GM18505 (cell line): ENCODE data around the gene REEP5.
"Not testable (repeated sequence)": the region's sequence is repeated elsewhere in the genome, so short reads cannot be mapped to it uniquely, and the experiment has no call there.

Experiments
- ATAC-seq: cut with Tn5 transposase; IDR thresholded peaks from one replicate; pipeline ENCODE4 v1.9.1; 2021; ENCODE audit not compliant: unreplicated experiment
- POLR2A ChIP-seq: IDR thresholded peaks from 4 replicates; pipeline ENCODE4 v1.6.1; 2011; ENCODE audit warnings: borderline replicate concordance; ENCODE audit not compliant: insufficient read depth, insufficient read length; ENCODE audit errors: extremely low read depth

Gene REEP5

DNA sequence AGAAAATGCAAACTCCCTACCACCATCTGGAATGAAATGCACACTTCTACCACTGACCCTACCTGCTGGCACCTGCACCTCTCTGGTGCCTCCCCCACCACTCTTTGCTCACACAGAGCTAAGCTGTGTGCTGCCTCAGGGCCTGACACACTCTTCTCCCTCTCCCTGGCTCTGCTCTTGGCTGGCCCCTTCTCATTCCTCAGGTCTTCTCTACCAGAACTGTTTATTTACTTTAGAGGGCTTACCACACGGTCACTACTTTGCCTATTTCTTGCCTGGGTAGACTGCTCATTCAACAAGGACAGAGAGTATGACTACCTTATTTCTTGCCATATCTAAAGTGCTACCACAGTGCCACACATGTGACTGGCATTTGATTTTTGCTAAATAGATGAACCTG lies 3.3 kb downstream of the REEP5 start:
- no peak for TF ChIP-seq POLR2A
- no peak for ATAC-seq

DNA sequence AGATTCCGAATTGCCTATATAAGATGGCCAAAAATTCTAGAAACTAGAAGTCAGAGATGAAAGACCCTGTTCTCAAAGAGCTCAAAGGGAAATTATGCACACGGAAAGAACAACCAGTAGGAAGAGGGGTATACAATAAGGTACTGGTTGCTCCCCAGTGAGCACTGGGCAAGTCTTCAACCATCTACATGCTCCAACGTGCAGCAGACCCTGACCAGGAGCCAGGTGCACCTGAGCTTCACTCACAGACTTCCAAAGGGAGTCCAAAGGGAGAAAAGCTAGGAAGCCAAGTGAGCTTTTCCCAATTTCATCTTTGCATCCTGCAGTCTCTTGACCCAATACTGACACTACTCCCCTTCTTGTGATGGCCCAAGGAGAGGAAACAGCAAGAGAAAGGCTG lies 3.9 kb downstream of the REEP5 start:
- no peak for TF ChIP-seq POLR2A
- no peak for ATAC-seq

DNA sequence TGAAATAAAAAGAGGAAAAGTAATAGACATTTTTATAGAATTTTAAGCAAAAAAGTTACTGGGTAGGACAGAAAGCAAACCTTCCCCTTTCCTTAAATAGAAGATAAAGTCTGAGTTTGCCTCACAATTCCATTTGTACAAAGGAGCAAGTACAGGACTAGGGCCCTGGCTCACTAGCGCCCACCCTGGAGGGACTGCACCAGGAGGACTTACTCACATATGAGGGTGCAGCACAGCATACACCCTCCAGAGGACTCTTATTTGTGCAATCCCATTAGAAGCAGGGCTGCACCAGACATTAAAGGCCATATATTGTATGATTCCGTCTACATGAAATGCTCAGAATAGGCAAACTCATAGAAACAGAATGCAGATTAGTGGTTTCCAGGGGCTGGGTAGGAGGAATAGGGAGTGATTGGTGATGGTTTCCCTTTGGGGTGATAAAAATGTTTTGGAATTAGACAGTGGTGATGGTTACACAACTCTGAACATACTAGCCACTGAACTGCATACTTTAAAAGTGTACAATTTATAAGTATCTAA lies 4.5 kb downstream of the REEP5 start:
- no peak for TF ChIP-seq POLR2A
- no peak for ATAC-seq

DNA sequence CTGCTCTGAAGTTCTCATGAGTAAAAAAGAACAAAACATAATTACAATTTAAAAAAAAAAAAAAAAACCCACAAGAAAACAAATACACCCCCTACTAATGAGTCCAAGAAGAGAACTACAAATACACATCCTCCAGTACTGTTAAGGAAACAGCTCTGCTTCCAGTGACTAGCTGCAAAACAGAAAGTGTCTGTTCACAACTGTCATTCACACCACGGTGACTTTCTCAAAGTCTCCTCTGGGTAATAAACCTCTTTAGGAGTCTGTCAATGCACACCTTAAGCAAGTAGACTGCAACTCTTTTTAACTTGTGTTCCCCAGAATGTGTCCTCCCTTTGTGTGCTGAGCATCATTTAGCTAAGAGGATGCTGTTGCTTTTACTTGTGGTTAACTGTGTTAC lies 6.2 kb downstream of the REEP5 start:
- no peak for TF ChIP-seq POLR2A
- peak; percentile 53 for ATAC-seq

DNA sequence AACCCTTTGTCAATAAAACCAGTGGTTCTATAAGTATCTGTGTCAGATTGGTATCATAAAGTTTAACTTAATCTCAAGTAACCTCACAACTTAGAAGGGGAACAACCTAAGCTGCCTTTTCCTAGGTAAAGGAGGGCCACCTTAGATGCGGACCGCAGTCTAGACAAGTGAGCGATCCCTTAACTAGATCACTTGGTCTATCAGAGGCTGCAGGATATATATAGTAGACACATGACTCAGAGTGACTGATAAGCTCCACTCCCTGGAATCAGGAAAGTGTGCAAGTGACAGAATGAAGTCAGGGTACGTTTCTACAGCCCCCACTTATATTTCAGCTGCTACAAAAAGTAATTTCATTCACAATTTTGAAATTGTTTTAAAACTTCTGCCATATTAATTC lies 7.4 kb downstream of the REEP5 start:
- no peak for TF ChIP-seq POLR2A
- no peak for ATAC-seq

DNA sequence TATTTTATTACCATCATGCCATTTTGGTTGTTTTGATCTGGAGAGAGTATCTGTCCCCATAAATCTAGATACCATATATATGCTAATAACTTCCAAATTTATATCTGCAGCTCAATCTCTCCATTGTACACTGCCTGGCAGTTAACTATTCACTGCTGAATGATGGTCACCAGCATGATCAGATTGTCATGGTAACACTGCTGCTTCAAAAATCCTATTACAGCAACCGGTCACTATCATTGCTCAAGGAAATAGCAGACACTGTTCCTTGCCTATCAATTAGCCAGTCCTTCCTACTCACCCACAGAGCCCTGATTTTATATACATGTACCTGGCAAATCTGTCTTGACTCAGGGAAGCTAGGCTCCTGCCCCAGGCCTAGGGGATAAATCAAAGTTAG lies 11.5 kb downstream of the REEP5 start:
- no peak for ATAC-seq
- TF ChIP-seq POLR2A, result no peak

DNA sequence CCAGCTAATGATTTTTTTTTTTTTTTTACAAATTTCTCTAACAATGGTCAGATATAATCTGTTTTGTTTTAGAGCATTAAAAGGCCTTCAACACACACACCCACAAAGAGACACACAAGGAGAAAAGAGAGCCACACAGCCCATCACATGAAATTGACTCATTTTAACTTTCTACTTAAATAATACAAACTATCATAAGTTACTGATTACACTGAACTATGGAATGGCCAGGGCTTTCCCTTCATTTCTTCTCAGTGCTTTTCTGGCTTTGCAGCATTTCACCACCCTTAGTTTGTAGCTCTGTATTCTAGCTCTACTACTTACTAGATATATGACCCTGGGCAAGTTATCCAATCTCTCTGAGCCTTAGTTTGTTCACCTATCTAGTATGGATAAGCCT lies 13.2 kb downstream of the REEP5 start:
- TF ChIP-seq POLR2A, result no peak
- ATAC-seq, result no peak

DNA sequence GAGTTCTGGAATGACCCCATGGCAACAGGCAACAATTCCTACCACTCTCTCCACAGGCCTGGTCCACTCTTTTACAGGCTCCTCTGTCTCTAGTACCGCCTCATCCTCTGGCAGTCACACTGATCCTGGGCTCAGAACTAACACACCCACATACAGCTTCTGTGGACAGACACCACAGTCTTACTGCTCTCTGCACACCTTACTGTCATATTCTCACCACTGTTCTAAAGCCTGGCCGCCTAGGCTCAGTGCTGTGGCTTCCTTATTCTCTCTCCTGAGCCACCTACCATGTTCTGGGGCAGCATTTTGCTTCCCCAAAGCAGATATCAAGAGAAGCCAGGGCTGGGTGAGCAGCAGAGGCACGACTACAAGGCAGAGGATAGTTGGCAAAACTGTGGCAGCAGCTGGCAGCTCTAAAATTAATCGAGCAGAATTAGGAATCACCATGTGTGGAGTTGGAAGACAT lies 14.8 kb downstream of the REEP5 start:
- no peak for TF ChIP-seq POLR2A
- peak; percentile 43 for ATAC-seq

DNA sequence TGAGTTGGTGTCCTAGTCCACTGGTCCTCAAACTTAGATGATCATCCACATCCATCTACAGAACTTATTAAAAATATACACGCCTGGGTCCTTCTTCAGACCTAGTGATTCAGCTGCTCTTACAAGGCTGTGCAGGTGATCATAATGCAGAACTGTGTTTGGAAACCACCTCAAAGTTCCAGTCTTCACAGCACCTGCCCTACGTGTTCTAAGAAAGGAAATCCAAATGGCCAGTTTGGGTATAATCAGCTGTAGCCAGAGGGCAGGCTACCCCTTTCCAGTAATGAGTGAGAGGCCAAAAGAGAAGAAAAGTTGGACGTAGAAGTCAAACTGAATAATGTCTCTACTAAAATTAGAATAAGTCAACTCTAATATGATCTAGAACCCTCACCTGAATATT lies 15.4 kb downstream of the REEP5 start:
- TF ChIP-seq POLR2A, result no peak
- no peak for ATAC-seq

DNA sequence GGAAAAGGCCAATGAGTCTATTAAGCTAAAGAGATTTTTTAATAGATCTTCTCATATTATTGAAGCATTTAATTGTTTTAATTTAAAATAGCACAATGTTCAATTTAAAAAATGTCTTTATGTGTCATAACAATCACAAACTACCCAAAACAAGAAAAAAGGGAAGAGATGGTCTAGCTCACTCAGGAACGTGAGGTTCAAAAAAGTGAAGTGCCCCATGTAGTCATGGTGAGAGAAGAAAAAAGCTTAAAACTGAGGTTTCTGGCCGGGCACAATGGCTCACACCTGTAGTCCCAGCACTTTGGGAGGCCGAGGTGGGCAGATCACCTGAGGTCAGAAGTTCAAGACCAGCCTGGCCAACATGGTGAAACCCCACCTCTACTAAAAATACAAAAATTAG lies 17.0 kb downstream of the REEP5 start:
- ATAC-seq, result not testable (repeated sequence)

DNA sequence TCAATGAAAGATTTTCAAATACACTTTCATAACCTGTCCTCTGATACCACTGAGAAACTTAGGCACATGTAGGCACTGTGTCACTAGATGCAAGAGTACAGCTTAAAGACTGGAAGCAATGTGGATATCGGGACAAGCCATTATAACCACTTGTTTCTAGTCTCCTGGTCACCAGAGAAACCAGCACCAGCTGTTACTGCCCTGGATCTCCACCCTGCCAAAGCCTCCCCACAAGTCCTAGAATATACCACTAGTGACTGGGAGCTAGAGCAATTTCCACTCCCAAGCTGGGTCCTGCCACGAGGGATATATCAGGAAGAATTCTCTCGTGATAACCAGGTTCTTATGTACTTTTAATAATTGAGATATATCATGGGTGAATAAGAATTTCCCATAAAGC lies 19.5 kb downstream of the REEP5 start:
- no peak for ATAC-seq
- TF ChIP-seq POLR2A, result no peak

DNA sequence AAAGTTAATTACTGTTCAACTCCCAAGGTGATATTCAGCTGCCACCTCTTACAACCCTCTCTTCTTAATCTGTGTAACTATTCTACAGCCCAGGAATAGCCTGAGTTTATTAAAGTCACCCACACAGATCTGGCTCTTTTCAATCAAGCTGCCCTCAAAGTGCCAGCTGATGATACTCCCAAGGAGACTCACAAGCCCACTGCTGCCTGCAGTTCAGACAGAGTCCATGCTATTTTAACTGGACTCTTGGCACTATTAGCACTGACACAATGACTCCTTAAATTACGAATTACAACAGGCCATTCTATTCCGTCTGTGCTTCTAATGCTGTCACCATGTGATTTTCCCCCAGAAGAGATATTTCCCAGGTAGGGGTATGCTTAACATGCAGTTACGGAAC lies 26.3 kb downstream of the REEP5 start:
- no peak for ATAC-seq
- TF ChIP-seq POLR2A, result no peak

DNA sequence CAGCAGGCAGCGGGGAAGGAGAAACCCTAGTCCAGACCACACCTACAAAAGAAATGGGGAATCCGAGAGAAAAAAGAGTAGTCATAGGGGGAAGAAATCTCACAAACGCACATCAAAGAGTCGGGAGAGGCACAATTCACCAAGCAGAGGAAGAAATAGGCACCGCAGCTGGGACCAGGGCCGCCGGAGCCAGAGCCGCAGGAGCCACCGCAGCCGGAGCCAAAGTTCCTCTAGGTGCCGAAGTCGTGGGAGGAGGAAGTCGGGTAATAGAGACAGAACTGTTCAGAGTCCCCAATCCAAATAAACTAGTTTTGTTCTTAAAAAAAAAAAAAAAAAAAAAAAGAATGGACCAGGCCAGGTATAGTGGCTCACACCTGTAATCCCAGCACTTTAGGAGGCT lies 29.3 kb downstream of the REEP5 start:
- no peak for TF ChIP-seq POLR2A
- ATAC-seq, result no peak

DNA sequence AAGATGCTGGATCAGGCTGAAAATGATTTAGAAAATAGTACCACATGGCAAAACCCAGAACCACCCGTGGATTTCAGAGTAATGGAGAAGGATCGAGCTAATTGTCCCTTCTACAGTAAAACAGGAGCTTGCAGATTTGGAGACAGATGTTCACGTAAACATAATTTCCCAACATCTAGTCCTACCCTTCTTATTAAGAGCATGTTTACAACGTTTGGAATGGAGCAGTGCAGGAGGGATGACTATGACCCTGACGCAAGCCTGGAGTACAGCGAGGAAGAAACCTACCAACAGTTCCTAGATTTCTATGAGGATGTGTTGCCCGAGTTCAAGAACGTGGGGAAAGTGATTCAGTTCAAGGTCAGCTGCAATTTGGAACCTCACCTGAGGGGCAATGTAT lies 30.0 kb downstream of the REEP5 start:
- not testable (repeated sequence) for ATAC-seq

DNA sequence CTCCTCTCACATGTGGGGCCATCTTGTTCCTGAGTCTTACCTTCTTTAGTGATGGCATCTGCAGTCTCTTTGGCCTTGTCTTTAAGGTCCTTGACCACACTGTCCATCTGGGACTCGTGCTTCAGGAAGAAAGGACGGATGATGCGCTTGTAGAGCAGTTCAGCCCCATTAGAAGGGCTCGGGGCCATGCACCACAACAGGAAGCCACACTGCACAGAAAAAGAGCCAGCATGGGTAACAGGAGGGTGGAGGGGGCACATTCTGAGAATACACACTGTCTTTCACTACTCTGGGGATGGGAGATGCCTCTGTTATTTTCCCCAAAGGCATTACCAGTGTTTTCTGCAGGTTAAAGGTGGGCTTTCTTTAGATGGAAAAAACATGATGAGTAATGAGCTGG lies 35.1 kb downstream of the REEP5 start:
- no peak for TF ChIP-seq POLR2A
- ATAC-seq, result no peak
